Neural cell (in vitro differentiated cells): ENCODE results near the gene CHST11. TPM values are rescaled to one million over a fixed set of nuclear protein-coding genes. Genes with fewer than 3 reads are reported as not detected.

Experiments used
- H2AFZ ChIP-seq: fragments of 200-600, 300-800 bp; sonication (generic), shearing (Covaris generic); 2 replicates; pipeline ENCODE4 v1.6.0; 2014; ENCODE audit warnings: low read depth, mild to moderate bottlenecking, antibody characterized with exemption, low read length, moderate library complexity
- H3F3A ChIP-seq: fragments of 200-600 bp; shearing (Covaris generic); 2 replicates; pipeline ENCODE4 v1.6.1; 2016; ENCODE audit warnings: mild to moderate bottlenecking, moderate library complexity, mixed read lengths, antibody characterized with exemption, low read length; ENCODE audit not compliant: insufficient read depth, poor library complexity, severe bottlenecking
- H3K27ac ChIP-seq: fragments of 200-600, 300-800 bp; sonication (generic), shearing (Covaris generic); 2 replicates; pipeline ENCODE4 v1.5.1; 2014; ENCODE audit warnings: mild to moderate bottlenecking, low read length, moderate library complexity
- H3K27me3 ChIP-seq: fragments of 300-800, 200-600 bp; sonication (generic), shearing (Covaris generic); 2 replicates; pipeline ENCODE4 v1.6.0; 2014; ENCODE audit warnings: mild to moderate bottlenecking, low read depth, low read length, moderate library complexity; ENCODE audit not compliant: insufficient read depth
- H3K36me3 ChIP-seq: fragments of 300-800, 200-600 bp; sonication (generic), shearing (Covaris generic); 2 replicates; pipeline ENCODE4 v1.5.1; 2014; ENCODE audit warnings: mild to moderate bottlenecking, antibody characterized with exemption, low read length, moderate library complexity; ENCODE audit not compliant: insufficient read depth
- H3K4me2 ChIP-seq: fragments of 300-800, 200-600 bp; sonication (generic), shearing (Covaris generic); 2 replicates; pipeline ENCODE4 v1.6.0; 2014; ENCODE audit warnings: mild to moderate bottlenecking, low read length
- H3K4me3 ChIP-seq: fragments of 300-800, 200-600 bp; sonication (generic), shearing (Covaris generic); 2 replicates; pipeline ENCODE4 v1.5.1; 2014; ENCODE audit warnings: mild to moderate bottlenecking, low read length, moderate library complexity
- H3K79me2 ChIP-seq: fragments of 200-600 bp; shearing (Covaris generic); replicated peaks from 2 replicates; pipeline ENCODE4 v1.6.0; 2014; ENCODE audit warnings: mild to moderate bottlenecking, low read length, moderate library complexity; ENCODE audit not compliant: insufficient read depth
- H3K9ac ChIP-seq: fragments of 300-800, 200-600 bp; sonication (generic), shearing (Covaris generic); 2 replicates; pipeline ENCODE4 v1.6.1; 2016; ENCODE audit warnings: mild to moderate bottlenecking, low read length, mixed read lengths
- H3K9me2 ChIP-seq: fragments of 200-600 bp; shearing (Covaris generic); 2 replicates; pipeline ENCODE4 v1.6.1; 2016; ENCODE audit warnings: mild to moderate bottlenecking, low read length, mixed read lengths; ENCODE audit not compliant: insufficient read depth
- H3K9me3 ChIP-seq: fragments of 200-600, 300-800 bp; sonication (generic), shearing (Covaris generic); 2 replicates; pipeline ENCODE4 v1.6.1; 2016; ENCODE audit warnings: mild to moderate bottlenecking, mixed run types, low read length, moderate library complexity, mixed read lengths
- H4K20me1 ChIP-seq: fragments of 200-600 bp; shearing (Covaris generic); 2 replicates; pipeline ENCODE4 v1.6.1; 2016; ENCODE audit warnings: mild to moderate bottlenecking, mixed run types; ENCODE audit not compliant: insufficient read depth
- EP300 ChIP-seq: fragments of 450-650 bp; conservative IDR thresholded peaks from 2 replicates; pipeline ENCODE4 v1.6.1; 2014; ENCODE audit warnings: antibody characterized with exemption, mild to moderate bottlenecking, moderate library complexity; ENCODE audit not compliant: poor library complexity, severe bottlenecking
- EZH2 ChIP-seq: fragments of 200-600, 300-800 bp; shearing (Covaris generic), sonication (generic); IDR thresholded peaks from 2 replicates; pipeline ENCODE4 v1.6.1; 2014; ENCODE audit warnings: antibody characterized with exemption, low read length, borderline replicate concordance, mild to moderate bottlenecking; ENCODE audit not compliant: insufficient read depth, poor library complexity, severe bottlenecking
- MXI1 ChIP-seq: fragments of 450-650 bp; conservative IDR thresholded peaks from 2 replicates; pipeline ENCODE4 v1.6.1; 2014; ENCODE audit warnings: antibody characterized with exemption, mild to moderate bottlenecking; ENCODE audit not compliant: poor library complexity, severe bottlenecking
- POLR2AphosphoS5 ChIP-seq: IDR thresholded peaks from 2 replicates; pipeline ENCODE4 v1.6.1; 2012
- RAD21 ChIP-seq: fragments of 450-650 bp; conservative IDR thresholded peaks from 2 replicates; pipeline ENCODE4 v1.6.1; 2014; ENCODE audit warnings: antibody characterized with exemption, mild to moderate bottlenecking, moderate library complexity
- REST ChIP-seq: IDR thresholded peaks from 2 replicates; pipeline ENCODE4 v1.6.1; 2012; ENCODE audit warnings: borderline replicate concordance
- SMC3 ChIP-seq: fragments of 450-650 bp; conservative IDR thresholded peaks from 2 replicates; pipeline ENCODE4 v1.6.1; 2014; ENCODE audit warnings: antibody characterized with exemption, mild to moderate bottlenecking, moderate library complexity; ENCODE audit not compliant: poor library complexity
- TAF1 ChIP-seq: IDR thresholded peaks from 2 replicates; pipeline ENCODE4 v1.6.1; 2012; ENCODE audit warnings: low read depth
- polyA plus RNA-seq: library from polyadenylated mRNA; depleted of rRNA; stranded (reverse); fragments of >200 nt; gene quantifications from 2 replicates; pipeline ENCODE4 v1.2.3, GENCODE V29; 2014
- TF ChIP-seq, protein P1 (sequence below): fragments of 450-650 bp; IDR thresholded peaks from 2 replicates; pipeline ENCODE4 v1.5.1; 2014; ENCODE audit warnings: antibody characterized with exemption, mild to moderate bottlenecking, moderate library complexity; ENCODE audit not compliant: poor library complexity, severe bottlenecking

The CHST11 gene
- polyA plus RNA-seq, 1 donor from 2014 or later, result 15.0 TPM

GRCh38 chr12:104756901-104757300 is 300.2 kb downstream of the CHST11 start:
- H3K4me2 ChIP-seq, result no peak overlapping the region
- H3K27ac ChIP-seq, result no peak overlapping the region
- no peaks in the 10 kb centered on the region for H3K9me3 ChIP-seq
- no peak overlapping the region for H3K9ac ChIP-seq
- H4K20me1 ChIP-seq, result no peaks in the 10 kb centered on the region
- no peaks in the 10 kb centered on the region for H3F3A ChIP-seq
- TF ChIP-seq TAF1 (no peak), REST (no peak), POLR2AphosphoS5 (no peak), MXI1 (no peak), SMC3 (no peak), EZH2 (no peak)
- no peaks in the 10 kb centered on the region for H3K79me2 ChIP-seq
- no peak overlapping the region for H2AFZ ChIP-seq
- no peaks in the 10 kb centered on the region for H3K9me2 ChIP-seq
- H3K36me3 ChIP-seq, result peaks cover 4% of the 10 kb centered on the region
- no peaks in the 10 kb centered on the region for H3K27me3 ChIP-seq
- no peak overlapping the region for H3K4me3 ChIP-seq

- TF ChIP-seq RAD21, result no peak
- no peak for TF ChIP-seq SMC3
- TF ChIP-seq, protein P1, sequence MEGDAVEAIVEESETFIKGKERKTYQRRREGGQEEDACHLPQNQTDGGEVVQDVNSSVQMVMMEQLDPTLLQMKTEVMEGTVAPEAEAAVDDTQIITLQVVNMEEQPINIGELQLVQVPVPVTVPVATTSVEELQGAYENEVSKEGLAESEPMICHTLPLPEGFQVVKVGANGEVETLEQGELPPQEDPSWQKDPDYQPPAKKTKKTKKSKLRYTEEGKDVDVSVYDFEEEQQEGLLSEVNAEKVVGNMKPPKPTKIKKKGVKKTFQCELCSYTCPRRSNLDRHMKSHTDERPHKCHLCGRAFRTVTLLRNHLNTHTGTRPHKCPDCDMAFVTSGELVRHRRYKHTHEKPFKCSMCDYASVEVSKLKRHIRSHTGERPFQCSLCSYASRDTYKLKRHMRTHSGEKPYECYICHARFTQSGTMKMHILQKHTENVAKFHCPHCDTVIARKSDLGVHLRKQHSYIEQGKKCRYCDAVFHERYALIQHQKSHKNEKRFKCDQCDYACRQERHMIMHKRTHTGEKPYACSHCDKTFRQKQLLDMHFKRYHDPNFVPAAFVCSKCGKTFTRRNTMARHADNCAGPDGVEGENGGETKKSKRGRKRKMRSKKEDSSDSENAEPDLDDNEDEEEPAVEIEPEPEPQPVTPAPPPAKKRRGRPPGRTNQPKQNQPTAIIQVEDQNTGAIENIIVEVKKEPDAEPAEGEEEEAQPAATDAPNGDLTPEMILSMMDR, result no peak
- no peak for TF ChIP-seq TAF1
- no peak for TF ChIP-seq REST
- no peak for TF ChIP-seq EP300
- TF ChIP-seq EZH2, result no peak
- TF ChIP-seq MXI1, result no peak
- no peak for TF ChIP-seq POLR2AphosphoS5
- no peaks in the 10 kb centered on the region for H4K20me1 ChIP-seq
- no peak overlapping the region for H3K4me3 ChIP-seq
- H3K27ac ChIP-seq, result no peak overlapping the region
- H3F3A ChIP-seq, result no peaks in the 10 kb centered on the region
- H3K9me2 ChIP-seq, result no peaks in the 10 kb centered on the region
- H2AFZ ChIP-seq, result no peak overlapping the region
- H3K79me2 ChIP-seq, result no peaks in the 10 kb centered on the region
- H3K36me3 ChIP-seq, result peaks cover 4% of the 10 kb centered on the region
- H3K9ac ChIP-seq, result no peak overlapping the region
- H3K27me3 ChIP-seq, result no peaks in the 10 kb centered on the region
- H3K4me2 ChIP-seq, result no peak overlapping the region
- H3K9me3 ChIP-seq, result no peaks in the 10 kb centered on the region
Measured at GRCh38 chr12:104758771-104759170, 302.0 kb downstream of the CHST11 start.
